Measurements from ENCODE around the gene BASP1. TPM values are rescaled to one million over a fixed set of nuclear protein-coding genes. Genes with fewer than 3 reads are reported as not detected.
"Not testable (repeated sequence)": the region's sequence is repeated elsewhere in the genome, so short reads cannot be mapped to it uniquely, and the experiment has no call there.

The BASP1 gene
- total RNA-seq, 2 donors from 2014 or later: 60.3 to 63.0 TPM

GRCh38 chr5:17305017-17305416, 87.6 kb downstream of the BASP1 start:
- no peaks in the 10 kb centered on the region for H3K9me3 Mint-ChIP-seq
- DNase-seq: no peak
- no peak overlapping the region for H3K4me3 ChIP-seq (ENCODE audit: low read length)
- no peak overlapping the region for H3K27ac ChIP-seq (ENCODE audit: low read depth, low read length)
- H3K4me3 Mint-ChIP-seq: no peak overlapping the region
- H3K27ac Mint-ChIP-seq: no peak overlapping the region
- no peaks in the 10 kb centered on the region for H3K36me3 Mint-ChIP-seq (ENCODE audit: low read depth)
- no peaks in the 10 kb centered on the region for H3K9me3 ChIP-seq (ENCODE audit: control insufficient read depth, low read length)
- H3K27me3 Mint-ChIP-seq (ENCODE audit: insufficient read depth): no peaks in the 10 kb centered on the region
- no peaks in the 10 kb centered on the region for H3K36me3 ChIP-seq (ENCODE audit: control insufficient read depth, insufficient read depth, low read length)
- TF ChIP-seq CTCF (conservative IDR thresholded peaks at IDR 0.05): no peak
- H3K4me1 Mint-ChIP-seq: peaks cover 24% of the 10 kb centered on the region
- peaks cover 8% of the 10 kb centered on the region for H3K4me1 ChIP-seq (ENCODE audit: control insufficient read depth, insufficient read depth, low read length)
- H3K9ac ChIP-seq (ENCODE audit: extremely low read depth, low read length, poor library complexity, severe bottlenecking): no peak overlapping the region
- no peaks in the 10 kb centered on the region for H3K27me3 ChIP-seq (ENCODE audit: control insufficient read depth, insufficient read depth, low read length, poor library complexity, severe bottlenecking)
- WGBS, 2 experiments (ENCODE audit: insufficient coverage in 1 of 2, insufficient read length in 1 of 2): 79 to 90% methylated on average over 5 of the region's 5 CpGs

GRCh38 chr5:17305964-17306725, 88.7 kb downstream of the BASP1 start:
- H3K27ac ChIP-seq (ENCODE audit: low read depth, low read length): no peak overlapping the region
- H3K27me3 Mint-ChIP-seq (ENCODE audit: insufficient read depth): no peaks in the 10 kb centered on the region
- H3K4me3 Mint-ChIP-seq: no peak overlapping the region

GRCh38 chr5:17306726-17307091, 89.3 kb downstream of the BASP1 start:
- no peak overlapping the region for H3K4me3 ChIP-seq (ENCODE audit: low read length)
- TF ChIP-seq CTCF (conservative IDR thresholded peaks at IDR 0.05): no peak
- no peak for DNase-seq
- no peaks in the 10 kb centered on the region for H3K27me3 ChIP-seq (ENCODE audit: control insufficient read depth, insufficient read depth, low read length, poor library complexity, severe bottlenecking)
- Mint-ChIP-seq H3K27ac (no peak overlapping the region), H3K4me1 (peaks cover 24% of the 10 kb centered on the region), H3K27me3 (ENCODE audit: insufficient read depth) (no peaks in the 10 kb centered on the region), H3K4me3 (no peak overlapping the region), H3K36me3 (ENCODE audit: low read depth) (no peaks in the 10 kb centered on the region), H3K9me3 (peaks cover 4% of the 10 kb centered on the region)
- 94 to 100% methylated on average over 8 to 14 of the region's 14 CpGs for WGBS, 2 experiments (ENCODE audit: insufficient coverage in 1 of 2, insufficient read length in 1 of 2)
- H3K36me3 ChIP-seq (ENCODE audit: control insufficient read depth, insufficient read depth, low read length): no peaks in the 10 kb centered on the region
- H3K9me3 ChIP-seq (ENCODE audit: control insufficient read depth, low read length): no peaks in the 10 kb centered on the region
- no peak overlapping the region for H3K27ac ChIP-seq (ENCODE audit: low read depth, low read length)
- H3K9ac ChIP-seq (ENCODE audit: extremely low read depth, low read length, poor library complexity, severe bottlenecking): no peak overlapping the region
- H3K4me1 ChIP-seq (ENCODE audit: control insufficient read depth, insufficient read depth, low read length): peaks cover 8% of the 10 kb centered on the region

More at GRCh38 chr5:17305964-17306725, 88.7 kb downstream of the BASP1 start:
- peaks cover 24% of the 10 kb centered on the region for H3K4me1 Mint-ChIP-seq
- H3K27ac Mint-ChIP-seq: peak overlapping the region; percentile 68
- DNase-seq: peak; percentile 64
- H3K36me3 ChIP-seq (ENCODE audit: control insufficient read depth, insufficient read depth, low read length): no peaks in the 10 kb centered on the region
- H3K9ac ChIP-seq (ENCODE audit: extremely low read depth, low read length, poor library complexity, severe bottlenecking): no peak overlapping the region
- H3K4me3 ChIP-seq (ENCODE audit: low read length): no peak overlapping the region
- 87 to 92% methylated on average over 11 to 14 of the region's 14 CpGs for WGBS, 2 experiments (ENCODE audit: insufficient coverage in 1 of 2, insufficient read length in 1 of 2)
- TF ChIP-seq CTCF (conservative IDR thresholded peaks at IDR 0.05): no peak
- H3K27me3 ChIP-seq (ENCODE audit: control insufficient read depth, insufficient read depth, low read length, poor library complexity, severe bottlenecking): no peaks in the 10 kb centered on the region
- peaks cover under 1% of the 10 kb centered on the region for H3K9me3 Mint-ChIP-seq
- no peaks in the 10 kb centered on the region for H3K9me3 ChIP-seq (ENCODE audit: control insufficient read depth, low read length)
- H3K4me1 ChIP-seq (ENCODE audit: control insufficient read depth, insufficient read depth, low read length): peaks cover 8% of the 10 kb centered on the region
- H3K36me3 Mint-ChIP-seq (ENCODE audit: low read depth): no peaks in the 10 kb centered on the region

DNA sequence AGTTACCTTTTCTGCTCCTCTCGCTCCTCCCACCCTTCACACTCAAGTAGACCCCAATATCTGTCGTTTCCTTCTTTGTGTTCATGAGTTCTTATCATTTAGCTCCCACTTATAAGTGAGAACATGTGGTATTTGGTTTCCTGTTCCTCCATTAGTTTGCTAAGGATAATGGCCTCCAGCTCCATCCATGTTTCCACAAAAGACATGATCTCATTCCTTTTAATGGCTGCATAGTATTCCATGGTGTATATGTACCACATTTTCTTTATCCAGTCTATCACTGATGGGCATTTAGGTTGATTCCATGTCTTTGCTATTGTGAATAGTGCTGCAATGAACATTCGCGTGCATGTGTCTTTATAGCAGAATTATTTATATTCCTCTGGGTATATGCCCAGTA, 90.0 kb downstream of the BASP1 start:
- H3K27ac ChIP-seq (ENCODE audit: low read depth, low read length); H3K36me3 ChIP-seq (ENCODE audit: control insufficient read depth, insufficient read depth, low read length); H3K4me3 Mint-ChIP-seq; DNase-seq; H3K27me3 Mint-ChIP-seq (ENCODE audit: insufficient read depth); H3K9me3 ChIP-seq (ENCODE audit: control insufficient read depth, low read length); H3K27ac Mint-ChIP-seq; H3K9me3 Mint-ChIP-seq; H3K9ac ChIP-seq (ENCODE audit: extremely low read depth, low read length, poor library complexity, severe bottlenecking); H3K4me3 ChIP-seq (ENCODE audit: low read length); H3K36me3 Mint-ChIP-seq (ENCODE audit: low read depth); H3K27me3 ChIP-seq (ENCODE audit: control insufficient read depth, insufficient read depth, low read length, poor library complexity, severe bottlenecking); H3K4me1 ChIP-seq (ENCODE audit: control insufficient read depth, insufficient read depth, low read length): not testable (repeated sequence)
- WGBS, 2 experiments (ENCODE audit: insufficient coverage in 1 of 2, insufficient read length in 1 of 2): 90 to 98% methylated on average over 4 of the region's 4 CpGs
- H3K4me1 Mint-ChIP-seq: peaks cover 27% of the 10 kb centered on the region
